Astrocyte of the cerebellum (primary cell): ENCODE measurements around the gene EGFR.

ENCODE experiments used
- DNase-seq: peaks from one replicate; pipeline ENCODE4 v3.0.0-alpha.2; 2011; ENCODE audit warnings: low read depth
- H3K4me3 ChIP-seq: 2 replicates; pipeline ENCODE4 v1.5.1; 2011; ENCODE audit warnings: mild to moderate bottlenecking, low read depth, low read length, moderate library complexity
- CTCF ChIP-seq: IDR thresholded peaks from 2 replicates; pipeline ENCODE4 v1.5.1; 2012; ENCODE audit warnings: low read length, low read depth, moderate library complexity, mild to moderate bottlenecking; ENCODE audit errors: missing control alignments
- in situ Hi-C: cut with HindIII; loops from 2 replicates; pipeline ENCODE4 v1.10.0; 2017; ENCODE audit warnings: low sequenced_read_pairs

Gene EGFR

DNA sequence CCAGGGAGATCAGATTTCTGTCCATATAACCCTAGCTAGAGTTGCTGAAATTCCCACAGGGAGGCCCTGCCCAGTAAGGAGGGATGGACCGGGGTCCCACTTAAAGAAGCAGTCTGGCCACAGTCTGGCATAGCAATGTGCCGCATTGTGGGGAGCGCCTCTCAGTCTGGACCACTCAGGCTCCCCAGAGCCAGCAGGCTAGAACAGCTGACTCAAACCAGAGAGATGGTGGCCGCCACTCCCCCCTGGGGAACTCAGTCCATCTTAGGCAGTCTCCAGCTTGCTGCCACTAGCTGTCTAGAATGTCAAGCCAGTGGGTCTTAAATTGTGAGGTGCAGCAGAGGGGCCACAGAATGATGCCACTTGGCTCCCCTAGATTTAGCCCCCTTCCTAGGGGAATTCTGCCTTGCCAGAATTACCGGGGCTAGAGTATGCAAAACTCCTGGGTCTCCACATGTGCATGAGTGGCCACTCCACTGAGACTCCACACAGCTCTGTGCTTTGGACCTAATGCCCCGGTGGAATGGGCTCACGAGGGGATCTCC is 213.0 kb downstream of the EGFR start:
- TF ChIP-seq CTCF: no peak
- H3K4me3 ChIP-seq: no peak overlapping the region
- in situ Hi-C loops: no loop called here
- no peak for DNase-seq

DNA sequence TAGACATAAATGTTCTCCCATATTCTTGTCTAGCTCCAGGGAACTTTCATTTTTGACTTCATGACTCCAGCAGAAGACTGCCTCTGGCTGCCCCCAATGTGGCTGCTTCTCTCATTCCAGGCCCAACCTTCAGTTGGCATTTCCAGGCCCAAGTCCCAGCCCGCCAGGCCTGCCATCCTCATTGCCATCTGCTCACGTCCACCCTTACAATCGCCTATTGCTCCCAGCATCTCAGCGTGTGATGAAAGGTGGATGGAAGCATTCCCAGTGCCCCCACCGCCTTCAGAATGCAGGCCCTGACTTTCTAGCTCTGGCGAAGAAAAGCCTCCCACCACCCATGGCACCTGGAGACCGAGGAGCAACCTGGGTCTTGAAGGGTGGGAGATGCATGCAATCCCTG is 214.2 kb downstream of the EGFR start:
- no peak overlapping the region for H3K4me3 ChIP-seq
- DNase-seq: no peak
- TF ChIP-seq CTCF: no peak
- in situ Hi-C loops: no loop called here

DNA sequence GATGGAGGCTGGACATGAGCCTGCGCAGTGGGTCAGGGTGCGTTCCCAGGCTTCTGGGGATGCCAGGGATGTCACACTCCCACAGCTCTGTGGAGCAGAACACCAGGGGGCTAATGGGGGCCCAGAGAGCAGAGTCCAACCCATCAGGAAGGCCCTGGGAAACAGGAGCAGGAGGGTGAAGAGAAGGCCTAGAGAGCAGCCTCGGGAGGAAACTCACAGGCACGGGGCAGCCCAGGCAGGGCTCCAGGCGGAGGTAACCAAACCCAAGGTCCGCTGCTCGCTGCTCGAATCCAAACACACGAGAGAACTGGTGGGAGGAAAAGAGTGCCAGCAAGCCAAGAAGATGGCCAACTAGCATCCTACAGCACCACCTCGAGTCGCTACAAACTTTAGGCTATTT is 215.6 kb downstream of the EGFR start:
- no peak for DNase-seq
- TF ChIP-seq CTCF: no peak
- no peak overlapping the region for H3K4me3 ChIP-seq
- in situ Hi-C loops: no loop called here

GRCh38 chr7:55235115-55235514 is 216.3 kb downstream of the EGFR start:
- no peak overlapping the region for H3K4me3 ChIP-seq
- TF ChIP-seq CTCF: no peak
- DNase-seq: no peak
- in situ Hi-C loops: no loop called here

DNA sequence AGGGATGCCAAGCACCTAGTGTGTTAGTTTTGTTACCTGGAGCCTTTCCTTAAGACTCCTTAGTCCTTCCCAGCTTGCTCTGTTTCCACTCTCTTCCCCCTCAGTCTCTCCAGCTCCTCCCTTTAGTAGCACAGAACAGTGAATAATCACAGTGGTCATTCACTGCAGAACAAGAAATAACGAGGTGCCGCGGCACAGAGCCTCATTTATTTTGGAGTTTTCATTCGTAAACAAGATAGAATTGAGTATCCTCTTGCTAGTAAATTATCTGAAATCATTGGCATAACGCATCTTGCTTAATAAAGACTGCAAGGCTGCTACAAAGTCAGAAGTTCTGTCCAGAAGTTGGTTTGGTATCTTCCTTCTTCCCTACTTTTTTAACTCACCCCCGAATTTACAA is 217.0 kb downstream of the EGFR start:
- no peak for DNase-seq
- TF ChIP-seq CTCF: no peak
- in situ Hi-C loops: no loop called here
- no peak overlapping the region for H3K4me3 ChIP-seq

DNA sequence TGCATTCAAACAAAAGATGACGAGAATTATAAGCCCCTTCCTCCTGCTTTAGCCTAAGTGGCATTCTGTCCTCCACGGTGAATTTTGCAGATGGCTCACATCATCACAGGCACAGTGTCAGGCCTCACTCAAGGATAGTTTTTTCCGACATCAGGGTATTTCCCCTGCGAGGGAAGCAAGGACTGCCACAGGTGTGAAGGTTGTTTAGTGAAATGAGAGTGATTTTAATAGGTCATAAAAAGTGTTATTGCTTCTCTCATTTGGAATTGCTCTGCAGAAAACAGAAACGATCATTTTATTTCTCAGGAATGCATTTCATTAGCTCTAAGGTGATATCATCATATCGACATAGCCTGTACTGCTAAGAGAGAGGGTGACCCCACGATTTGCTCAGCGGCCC is 217.7 kb downstream of the EGFR start:
- in situ Hi-C loops: no loop called here
- TF ChIP-seq CTCF: no peak
- no peak for DNase-seq
- no peak overlapping the region for H3K4me3 ChIP-seq
